Kidney (tissue), 14 donors: ENCODE data around the gene TRPC4AP. TPM values are rescaled to one million over a fixed set of nuclear protein-coding genes. Genes with fewer than 3 reads are reported as not detected.
A peak's percentile ranks its signal among the peaks of the same experiment; 100 is the strongest.

Experiments
- DNase-seq, 5 donors: peaks; one replicate each; pipeline ENCODE4 v3.0.0-alpha.2; 2013 to 2020
- FAIRE-seq: peaks from 2 replicates; lab custom pipeline; 2012; peaks lifted over from hg19 to GRCh38; lab: Jason Lieb, UNC
- H3K27ac ChIP-seq, 2 donors: one replicate each; pipeline ENCODE4 v1.7.0; 2013; ENCODE audit warnings: low read depth in 2 of 2, low read length in 2 of 2, inconsistent platforms in 1 of 2
- H3K27me3 ChIP-seq: one replicate; pipeline ENCODE4 v1.7.1; 2013; ENCODE audit warnings: low read length, inconsistent platforms; ENCODE audit not compliant: control insufficient read depth, insufficient read depth
- H3K36me3 ChIP-seq, 3 donors: one replicate each; pipeline versions ENCODE4 v1.7.0 to v1.7.1; 2013; ENCODE audit warnings: low read length in 3 of 3, control low read depth in 1 of 3, inconsistent platforms in 1 of 3; ENCODE audit not compliant: insufficient read depth in 3 of 3, control insufficient read depth in 2 of 3
- H3K4me1 ChIP-seq, 3 donors: one replicate each; pipeline versions ENCODE4 v1.7.0 to v1.7.1; 2013; ENCODE audit warnings: low read length in 3 of 3, inconsistent platforms in 1 of 3, low read depth in 1 of 3; ENCODE audit not compliant: control insufficient read depth in 2 of 3, insufficient read depth in 2 of 3
- H3K4me3 ChIP-seq, 3 donors: one replicate each; pipeline versions ENCODE4 v1.7.0 to v1.8.1; 2013; ENCODE audit warnings: low read length in 3 of 3, control low read depth in 1 of 3, inconsistent platforms in 1 of 3
- H3K9ac ChIP-seq, 3 donors: one replicate each; pipeline versions ENCODE4 v1.7.0 to v1.7.1; 2013; ENCODE audit warnings: low read length in 3 of 3, control low read depth in 1 of 3, inconsistent platforms in 1 of 3
- H3K9me3 ChIP-seq, 3 donors: one replicate each; pipeline versions ENCODE4 v1.7.0 to v1.7.1; 2013; ENCODE audit warnings: low read length in 3 of 3, control low read depth in 1 of 3, inconsistent platforms in 1 of 3; ENCODE audit not compliant: control insufficient read depth in 2 of 3, insufficient read depth in 1 of 3
- CTCF ChIP-seq: IDR thresholded peaks from 3 replicates; pipeline ENCODE4 v1.5.1; 2012; ENCODE audit warnings: mild to moderate bottlenecking, moderate library complexity, borderline replicate concordance; ENCODE audit not compliant: insufficient read depth; ENCODE audit errors: extremely low read depth
- intact Hi-C: fragments of 100-400 bp; cut with DNase I; formaldehyde crosslinking; loops from one replicate; pipeline ENCODE4 v1.11.1; 2022
- polyA plus RNA-seq: library from polyadenylated mRNA; stranded (reverse); fragments of 350-450 nt; fragmentation: Illumina TruSeq; extraction: RNeasy Lipid Tissue Mini Kit (QIAGEN cat#74804); gene quantifications from one replicate; pipeline ENCODE4 v1.2.3, GENCODE V29; 2014; ENCODE audit warnings: low read depth, low replicate concordance; ENCODE audit not compliant: insufficient read depth
- total RNA-seq: library from RNA; stranded (reverse); fragmentation: NEBNext Ultra II Directional; extraction: Animal tissue kit (Norgen Biotek cat#: 25700); gene quantifications from one replicate; pipeline ENCODE4 v1.2.1, GENCODE V29; 2021
- donor health status: control.
- donor health status: control.
- donor health status: control.
- donor health status: control.
- donor health status: control.
- donor health status: DM: yes; HTN: yes; CAD: no.
- donor health status: Normal renal cell carcinoma (clear cell type).

Gene TRPC4AP
- total and polyA plus RNA-seq, 2 donors from 2014 or later = 36.5 to 51.2 TPM

GRCh38 chr20:34989118-34989517 is 103.5 kb downstream of the TRPC4AP start:
- Histone ChIP-seq H3K9ac (no peak overlapping the region), H3K27ac (no peak overlapping the region), H3K4me3 (no peak overlapping the region), H3K9me3 (no peaks in the 10 kb centered on the region), H3K27me3 (no peaks in the 10 kb centered on the region), H3K36me3 (peaks cover 0 to 2% (median 0%) of the 10 kb centered on the region in 3 donors), H3K4me1 (peaks cover 0 to 3% (median 2%) of the 10 kb centered on the region in 3 donors)
- TF ChIP-seq CTCF = no peak
- DNase-seq (no peak), FAIRE-seq (no peak)
- intact Hi-C loops = no loop called here

- no peak overlapping the region for H3K4me3 ChIP-seq
- no peaks in the 10 kb centered on the region for H3K36me3 ChIP-seq
- H3K4me1 ChIP-seq = peaks cover 0 to 5% (median 2%) of the 10 kb centered on the region in 3 donors
- no peak for FAIRE-seq
- no peak overlapping the region for H3K27ac ChIP-seq
- intact Hi-C loops = no loop called here
- no peak overlapping the region for H3K9ac ChIP-seq
- H3K9me3 ChIP-seq = no peaks in the 10 kb centered on the region
- no peaks in the 10 kb centered on the region for H3K27me3 ChIP-seq
- DNase-seq = peak in 1 of 5 donors; percentile 59
- TF ChIP-seq CTCF = no peak
These were observed 104.4 kb downstream of the TRPC4AP start for GRCh38 chr20:34988191-34988540.

- Histone ChIP-seq H3K27me3 (no peaks in the 10 kb centered on the region), H3K27ac (no peak overlapping the region), H3K9ac (no peak overlapping the region), H3K4me1 (peaks cover 0 to 5% (median 2%) of the 10 kb centered on the region in 3 donors), H3K4me3 (no peak overlapping the region), H3K36me3 (no peaks in the 10 kb centered on the region), H3K9me3 (no peaks in the 10 kb centered on the region)
- peak in 2 of 5 donors; percentile 56 to 58 for DNase-seq
- no peak for TF ChIP-seq CTCF
- no peak for FAIRE-seq
- intact Hi-C loops = no loop called here
These were observed 105.1 kb downstream of the TRPC4AP start for GRCh38 chr20:34987288-34988190.
